GM18951 (cell line): ENCODE measurements around the gene CBX8.

ENCODE experiments used
- POLR2A ChIP-seq: IDR thresholded peaks from 4 replicates; pipeline ENCODE4 v1.6.1; 2011; ENCODE audit warnings: mild to moderate bottlenecking; ENCODE audit not compliant: insufficient read length, insufficient read depth; ENCODE audit errors: extremely low read depth
- in situ Hi-C: fragments of 300-500 bp; cut with MboI; formaldehyde crosslinking; loops from one replicate; pipeline ENCODE4 v1.12.0; 2022; ENCODE audit warnings: low sequenced_read_pairs, mixed read lengths, inconsistent platforms; ENCODE audit not compliant: unreplicated experiment

CBX8 gene

GRCh38 chr17:79839356-79840268 is 42.7 kb upstream of the CBX8 start, which contains the start of gene CBX4:
CBX4 (minus strand) TSS chr17:79839440; CDS start chr17:79839251, 189 bp downstream.
- in situ Hi-C loops = no loop called here

GRCh38 chr17:79838522-79839274 is 41.8 kb upstream of the CBX8 start:
- peak; percentile 20 for TF ChIP-seq POLR2A
- in situ Hi-C loops = no loop called here

More at GRCh38 chr17:79839356-79840268, 42.7 kb upstream of the CBX8 start, which contains the start of gene CBX4:
- peak; percentile 96 for TF ChIP-seq POLR2A

DNA sequence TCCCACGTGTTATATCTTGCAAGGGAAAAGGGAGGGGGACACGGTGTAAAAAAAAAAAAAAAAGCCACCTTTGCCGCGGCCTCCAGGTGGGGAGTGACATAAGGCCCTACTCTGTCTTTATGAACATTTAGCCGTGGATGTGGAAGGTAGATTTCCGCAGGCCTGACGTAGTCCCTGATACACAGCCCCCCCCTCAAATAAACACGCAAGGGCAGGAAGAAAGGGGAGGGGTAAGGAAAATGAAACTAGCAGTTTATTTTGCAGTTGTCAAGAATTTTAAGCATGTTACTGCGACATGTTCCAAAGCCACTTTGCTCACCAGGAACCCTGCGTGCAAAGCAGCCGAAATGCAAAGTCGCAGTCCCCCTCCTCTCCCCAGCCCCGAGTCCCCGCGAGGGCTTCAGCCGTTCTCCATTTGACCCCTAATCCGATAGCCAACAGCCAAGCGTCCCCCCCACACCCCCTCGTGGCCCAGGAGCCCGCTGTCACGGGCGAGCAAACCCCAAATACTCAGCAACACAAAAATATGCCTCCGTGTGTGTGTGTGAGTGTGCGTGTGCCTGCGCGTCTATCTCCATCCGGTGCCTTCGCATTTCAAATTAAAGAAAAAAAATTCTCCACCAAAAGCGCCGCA is 41.1 kb upstream of the CBX8 start:
- peak; percentile 26 for TF ChIP-seq POLR2A
- in situ Hi-C loops = no loop called here

DNA sequence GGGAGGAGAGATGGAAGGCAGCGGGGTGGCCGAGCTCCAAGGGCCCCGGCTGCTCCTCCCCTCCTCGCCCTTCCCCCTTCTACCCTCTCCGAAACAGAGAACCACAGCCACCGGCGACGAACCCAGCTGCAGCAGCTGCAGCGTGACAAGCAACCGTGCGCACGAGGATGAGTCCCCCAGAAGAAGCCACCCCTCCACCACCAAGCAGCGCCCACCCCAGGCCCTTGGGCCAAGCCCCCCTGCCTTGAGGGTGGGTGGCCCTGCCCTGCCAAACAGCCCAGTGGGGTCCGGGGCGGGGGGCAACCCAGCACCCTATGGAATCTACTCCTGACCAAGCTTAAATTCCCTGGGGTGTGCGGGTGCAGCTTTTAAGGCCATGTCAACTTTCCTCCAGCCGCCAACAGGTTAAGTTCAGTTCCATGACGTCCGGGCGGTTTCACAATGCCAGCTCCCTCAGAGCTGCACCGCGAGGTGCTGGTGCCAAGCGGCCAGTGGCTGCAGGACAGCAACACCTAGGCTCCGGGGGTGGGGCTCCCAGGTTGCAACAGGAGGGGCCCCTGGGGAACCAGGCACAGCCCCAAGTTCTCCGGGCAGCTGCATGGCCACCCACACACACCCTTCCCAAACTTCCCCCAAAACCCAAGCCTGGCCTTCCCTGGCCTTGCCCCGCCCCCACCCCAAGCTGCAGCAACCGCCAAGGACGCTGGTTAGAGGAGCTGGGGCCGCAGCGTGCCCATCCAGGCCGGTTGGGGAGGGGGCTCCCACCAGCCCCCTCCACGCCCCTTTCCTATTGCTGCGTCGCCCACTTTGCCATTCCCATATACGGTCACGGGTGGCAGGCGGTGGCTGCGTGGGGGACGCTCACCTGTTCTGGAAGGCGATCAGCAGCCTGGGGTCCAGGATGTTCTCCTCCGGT is 40.4 kb upstream of the CBX8 start:
- in situ Hi-C loops = no loop called here
- no peak for TF ChIP-seq POLR2A

DNA sequence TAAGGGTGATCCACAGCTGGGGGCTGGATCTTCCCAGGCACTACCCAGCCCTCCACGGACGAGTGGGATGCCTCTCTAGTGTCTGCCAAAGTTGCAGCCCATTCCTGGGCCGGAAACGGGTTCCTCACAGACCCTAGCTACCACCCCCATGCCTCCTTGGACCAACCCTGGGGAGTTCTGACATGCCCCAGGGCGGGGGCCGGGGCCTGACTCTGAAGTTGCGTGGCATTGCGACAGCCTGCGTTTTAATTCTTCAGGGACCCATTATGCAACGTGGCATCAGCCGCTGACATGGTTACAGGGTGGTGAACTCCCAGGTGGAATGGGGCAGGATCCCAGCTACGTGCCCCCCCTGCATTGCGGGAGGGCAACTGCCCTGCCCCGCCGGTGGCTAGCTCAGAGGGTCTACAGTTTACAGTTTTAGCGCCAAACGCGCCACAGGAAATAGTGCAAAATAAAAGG is 39.7 kb upstream of the CBX8 start:
- TF ChIP-seq POLR2A = no peak
- in situ Hi-C loops = no loop called here

GRCh38 chr17:79835953-79836509 is 39.2 kb upstream of the CBX8 start:
- TF ChIP-seq POLR2A = no peak
- in situ Hi-C loops = no loop called here

DNA sequence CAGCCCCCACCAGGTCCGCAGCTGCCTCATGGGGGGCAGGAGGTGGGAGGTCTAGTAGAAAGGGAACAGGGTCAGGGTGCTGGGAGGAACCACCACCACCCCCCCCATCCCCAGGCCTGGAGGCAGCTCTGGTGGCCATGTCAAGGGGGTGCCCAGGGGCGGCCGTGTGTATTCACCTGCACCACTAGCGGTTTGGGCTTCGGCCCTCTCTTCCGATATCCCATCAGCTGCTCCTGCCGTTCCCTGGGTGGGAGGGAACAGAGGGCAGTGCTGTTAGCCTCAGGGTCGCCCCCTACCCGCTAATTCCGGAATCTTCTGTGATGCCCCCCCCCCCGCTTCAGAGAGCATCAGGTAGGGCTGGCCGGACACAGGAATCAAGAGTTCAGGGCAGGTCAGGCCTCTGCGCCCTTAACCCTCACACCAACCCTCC is 38.6 kb upstream of the CBX8 start:
- in situ Hi-C loops = no loop called here
- no peak for TF ChIP-seq POLR2A

DNA sequence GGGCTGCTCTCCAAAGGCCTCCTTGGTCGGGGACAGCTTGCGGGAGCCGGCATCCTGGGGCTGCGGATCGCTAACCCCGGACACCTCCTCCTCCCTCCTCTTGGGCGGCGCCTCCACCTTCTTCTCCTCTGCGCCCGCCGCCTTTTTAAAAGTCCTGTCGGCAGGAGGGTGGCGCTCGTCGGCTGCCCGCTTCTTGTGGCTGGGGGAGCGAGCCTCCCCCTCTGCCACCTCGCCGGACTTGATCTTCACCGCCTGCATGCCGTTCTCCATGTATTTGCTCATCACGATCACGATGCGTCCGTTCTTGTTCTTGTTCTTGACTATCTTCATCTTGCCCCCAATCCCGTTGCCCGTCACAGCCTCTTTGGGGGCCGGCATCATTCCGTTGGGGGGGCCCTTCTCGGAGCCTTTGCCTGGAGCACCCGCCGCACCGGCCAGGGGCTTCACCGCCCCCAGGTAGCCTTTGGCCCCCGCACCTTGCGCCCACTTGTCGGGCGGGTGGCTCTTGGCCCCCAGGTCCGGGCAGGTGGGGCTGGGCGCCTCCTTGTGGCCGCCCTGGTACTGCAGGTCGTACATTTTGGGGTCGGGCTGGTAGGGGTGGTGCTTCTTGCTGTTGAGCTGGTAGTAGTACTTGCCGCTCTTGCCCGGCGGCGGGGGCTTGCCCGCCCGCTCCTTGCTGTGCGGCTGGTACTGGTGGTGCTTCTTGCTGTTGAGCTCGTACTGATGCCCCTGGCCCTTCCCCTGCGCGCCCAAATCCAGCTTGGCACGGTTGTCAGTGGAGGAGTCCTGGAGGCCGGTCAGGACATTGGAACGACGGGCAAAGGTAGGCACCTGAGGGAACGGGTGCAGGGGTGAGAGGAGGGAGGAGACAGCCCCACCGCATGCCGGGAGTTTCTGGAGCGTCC is 37.9 kb upstream of the CBX8 start:
- in situ Hi-C loops = no loop called here

GRCh38 chr17:79833744-79834564 is 37.1 kb upstream of the CBX8 start:
- no peak for TF ChIP-seq POLR2A
- in situ Hi-C loops = no loop called here

More for the DNA sequence above, 37.9 kb upstream of the CBX8 start:
- no peak for TF ChIP-seq POLR2A

DNA sequence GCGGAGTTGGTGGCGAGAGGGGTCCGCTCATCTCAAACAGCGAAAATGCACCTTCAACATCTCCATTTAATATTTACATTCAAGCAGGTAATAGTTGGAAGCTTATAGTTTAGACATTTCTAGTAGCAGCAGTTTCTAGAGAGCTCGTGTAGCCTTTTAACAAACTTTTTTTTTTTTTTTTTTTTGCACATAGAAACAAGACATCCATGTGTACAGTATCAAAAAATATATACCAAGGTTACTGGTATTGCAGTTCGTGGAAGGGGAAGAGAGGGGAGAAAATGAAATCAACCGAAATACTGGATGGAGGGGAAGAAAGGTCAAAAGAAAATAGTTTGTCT is 36.2 kb upstream of the CBX8 start:
- in situ Hi-C loops = no loop called here
- TF ChIP-seq POLR2A = no peak
